ENCODE measurements around the gene ZNF77.
"Not testable (repeated sequence)": the region's sequence is repeated elsewhere in the genome, so short reads cannot be mapped to it uniquely, and the experiment has no call there.

DNA sequence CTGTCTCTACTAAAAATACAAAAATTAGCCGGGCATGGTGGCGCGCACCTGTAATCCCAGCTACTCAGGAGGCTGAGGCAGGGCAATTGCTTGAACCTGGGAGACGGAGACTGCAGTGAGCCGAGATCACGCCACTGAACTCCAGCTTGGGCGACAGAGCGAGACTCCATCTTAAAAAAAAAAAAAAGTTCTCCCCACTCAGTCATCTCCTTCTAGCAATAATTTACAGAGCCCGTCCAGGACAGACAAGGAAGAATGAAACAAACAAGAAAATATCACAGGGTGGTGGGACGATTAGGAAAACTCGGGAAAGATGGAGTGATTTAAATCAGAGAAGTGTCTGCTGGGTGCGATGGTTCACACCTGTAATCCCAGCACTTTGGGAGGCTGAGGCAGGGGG is 18.9 kb upstream of the ZNF77 start:
- TF ChIP-seq, protein P1, sequence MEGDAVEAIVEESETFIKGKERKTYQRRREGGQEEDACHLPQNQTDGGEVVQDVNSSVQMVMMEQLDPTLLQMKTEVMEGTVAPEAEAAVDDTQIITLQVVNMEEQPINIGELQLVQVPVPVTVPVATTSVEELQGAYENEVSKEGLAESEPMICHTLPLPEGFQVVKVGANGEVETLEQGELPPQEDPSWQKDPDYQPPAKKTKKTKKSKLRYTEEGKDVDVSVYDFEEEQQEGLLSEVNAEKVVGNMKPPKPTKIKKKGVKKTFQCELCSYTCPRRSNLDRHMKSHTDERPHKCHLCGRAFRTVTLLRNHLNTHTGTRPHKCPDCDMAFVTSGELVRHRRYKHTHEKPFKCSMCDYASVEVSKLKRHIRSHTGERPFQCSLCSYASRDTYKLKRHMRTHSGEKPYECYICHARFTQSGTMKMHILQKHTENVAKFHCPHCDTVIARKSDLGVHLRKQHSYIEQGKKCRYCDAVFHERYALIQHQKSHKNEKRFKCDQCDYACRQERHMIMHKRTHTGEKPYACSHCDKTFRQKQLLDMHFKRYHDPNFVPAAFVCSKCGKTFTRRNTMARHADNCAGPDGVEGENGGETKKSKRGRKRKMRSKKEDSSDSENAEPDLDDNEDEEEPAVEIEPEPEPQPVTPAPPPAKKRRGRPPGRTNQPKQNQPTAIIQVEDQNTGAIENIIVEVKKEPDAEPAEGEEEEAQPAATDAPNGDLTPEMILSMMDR (conservative IDR thresholded peaks at IDR 0.05; ENCODE audit: low read length): not testable (repeated sequence)
- TF ChIP-seq EZH2phosphoT487 (IDR thresholded peaks at IDR 0.05; ENCODE audit: borderline replicate concordance, low read depth, low read length): not testable (repeated sequence)
